ENCODE results near the gene SMARCA2.

The SMARCA2 gene

GRCh38 chr9:1972672-1973071, 42.5 kb upstream of the SMARCA2 start:
- no peaks in the 10 kb centered on the region for H3K79me2 ChIP-seq (ENCODE audit: insufficient read depth, low read depth)
- H3K27me3 ChIP-seq (ENCODE audit: insufficient read depth, low read depth), result no peaks in the 10 kb centered on the region
- H3K36me3 ChIP-seq (ENCODE audit: insufficient read depth), result no peaks in the 10 kb centered on the region
- H3K4me3 ChIP-seq (IDR thresholded peaks at IDR 0.05; ENCODE audit: insufficient read depth, low read depth, low read length), result no peak overlapping the region
- H3K4me1 ChIP-seq (ENCODE audit: low read depth, poor library complexity, severe bottlenecking), result peaks cover 10% of the 10 kb centered on the region
- H3K4me2 ChIP-seq, result no peak overlapping the region
- no peak for TF ChIP-seq CTCF (conservative IDR thresholded peaks at IDR 0.05; ENCODE audit: low read depth, low read length)
- H2AFZ ChIP-seq (ENCODE audit: low read depth), result no peak overlapping the region
- H3K27ac ChIP-seq, result no peak overlapping the region
- no peaks in the 10 kb centered on the region for H4K20me1 ChIP-seq (ENCODE audit: insufficient read depth)
- H3K9ac ChIP-seq, result no peak overlapping the region

GRCh38 chr9:1977026-1977425, 38.1 kb upstream of the SMARCA2 start:
- no peak overlapping the region for H3K4me3 ChIP-seq (IDR thresholded peaks at IDR 0.05; ENCODE audit: insufficient read depth, low read depth, low read length)
- H3K36me3 ChIP-seq (ENCODE audit: insufficient read depth), result no peaks in the 10 kb centered on the region
- H3K27ac ChIP-seq, result no peak overlapping the region
- no peaks in the 10 kb centered on the region for H3K27me3 ChIP-seq (ENCODE audit: insufficient read depth, low read depth)
- no peak overlapping the region; the same call in 1 of the 2 replicates for H3K4me2 ChIP-seq
- peaks cover 50% of the 10 kb centered on the region for H3K4me1 ChIP-seq (ENCODE audit: low read depth, poor library complexity, severe bottlenecking)
- no peak overlapping the region for H3K9ac ChIP-seq
- H3K79me2 ChIP-seq (ENCODE audit: insufficient read depth, low read depth), result no peaks in the 10 kb centered on the region
- TF ChIP-seq CTCF (conservative IDR thresholded peaks at IDR 0.05; ENCODE audit: low read depth, low read length), result no peak
- no peak overlapping the region for H2AFZ ChIP-seq (ENCODE audit: low read depth)
- no peaks in the 10 kb centered on the region for H4K20me1 ChIP-seq (ENCODE audit: insufficient read depth)

- Histone ChIP-seq H3K9ac (peak overlapping the region; percentile 32; the same call in 1 of the 2 replicates), H3K4me2 (peak overlapping the region; percentile 72), H3K36me3 (ENCODE audit: insufficient read depth) (no peaks in the 10 kb centered on the region), H4K20me1 (ENCODE audit: insufficient read depth) (no peaks in the 10 kb centered on the region), H3K4me3 (IDR thresholded peaks at IDR 0.05; ENCODE audit: insufficient read depth, low read depth, low read length) (no peak overlapping the region), H3K27me3 (ENCODE audit: insufficient read depth, low read depth) (no peaks in the 10 kb centered on the region), H3K27ac (peak overlapping the region; percentile 87), H2AFZ (ENCODE audit: low read depth) (peak overlapping the region; percentile 15), H3K79me2 (ENCODE audit: insufficient read depth, low read depth) (peaks cover 5% of the 10 kb centered on the region; the same call in 1 of the 2 replicates), H3K4me1 (ENCODE audit: low read depth, poor library complexity, severe bottlenecking) (peaks cover 69% of the 10 kb centered on the region)
- TF ChIP-seq CTCF (conservative IDR thresholded peaks at IDR 0.05; ENCODE audit: low read depth, low read length), result no peak
Measured at GRCh38 chr9:1978941-1979340, 36.2 kb upstream of the SMARCA2 start.

GRCh38 chr9:1979741-1980367, 35.3 kb upstream of the SMARCA2 start:
- Histone ChIP-seq H3K4me2 (peak overlapping the region; percentile 78), H3K4me1 (ENCODE audit: low read depth, poor library complexity, severe bottlenecking) (peaks cover 69% of the 10 kb centered on the region), H3K9ac (peak overlapping the region; percentile 57), H4K20me1 (ENCODE audit: insufficient read depth) (no peaks in the 10 kb centered on the region), H3K27me3 (ENCODE audit: insufficient read depth, low read depth) (no peaks in the 10 kb centered on the region), H3K27ac (peak overlapping the region; percentile 87), H3K4me3 (IDR thresholded peaks at IDR 0.05; ENCODE audit: insufficient read depth, low read depth, low read length) (no peak overlapping the region), H2AFZ (ENCODE audit: low read depth) (peak overlapping the region; percentile 15), H3K36me3 (ENCODE audit: insufficient read depth) (no peaks in the 10 kb centered on the region), H3K79me2 (ENCODE audit: insufficient read depth, low read depth) (peaks cover 5% of the 10 kb centered on the region; the same call in 1 of the 2 replicates)
- TF ChIP-seq CTCF (conservative IDR thresholded peaks at IDR 0.05; ENCODE audit: low read depth, low read length), result no peak
